GM12864 (cell line): ENCODE data around the gene DLL3.

Source experiments
- DNase-seq: peaks from one replicate; pipeline ENCODE4 v3.0.0-alpha.2; 2011; ENCODE audit warnings: low read depth
- H3K4me3 ChIP-seq: 2 replicates; pipeline ENCODE4 v1.5.1; 2011; ENCODE audit warnings: mild to moderate bottlenecking, low read depth, low read length, control low read depth
- TF ChIP-seq, protein P1 (sequence below): IDR thresholded peaks from 2 replicates; pipeline ENCODE4 v1.5.1; 2011; ENCODE audit warnings: low read depth, mild to moderate bottlenecking, moderate library complexity, low read length, control low read depth, inconsistent platforms; ENCODE audit errors: missing control alignments

DLL3 gene

DNA sequence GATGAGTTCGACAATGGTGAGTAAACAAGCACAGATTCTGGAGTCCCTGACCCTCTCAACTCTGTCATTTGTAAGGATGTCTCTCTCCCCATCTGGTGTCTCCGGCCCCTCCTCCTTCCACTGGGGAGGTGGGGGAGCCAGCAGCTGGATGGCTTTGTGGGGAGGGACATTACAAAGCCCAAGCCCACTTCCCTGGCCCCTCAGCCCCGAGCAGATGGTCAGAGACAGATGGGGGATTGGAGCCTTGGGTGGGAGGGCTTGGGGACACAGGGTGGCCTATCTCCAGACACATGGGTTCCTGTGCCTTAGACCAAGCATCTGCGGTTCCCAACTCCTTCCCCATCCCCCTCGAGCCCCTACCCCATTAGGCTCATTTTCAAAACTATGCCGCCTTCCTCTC, 15.6 kb upstream of the DLL3 start:
- no peak for DNase-seq
- H3K4me3 ChIP-seq: no peak overlapping the region
- TF ChIP-seq, protein P1, sequence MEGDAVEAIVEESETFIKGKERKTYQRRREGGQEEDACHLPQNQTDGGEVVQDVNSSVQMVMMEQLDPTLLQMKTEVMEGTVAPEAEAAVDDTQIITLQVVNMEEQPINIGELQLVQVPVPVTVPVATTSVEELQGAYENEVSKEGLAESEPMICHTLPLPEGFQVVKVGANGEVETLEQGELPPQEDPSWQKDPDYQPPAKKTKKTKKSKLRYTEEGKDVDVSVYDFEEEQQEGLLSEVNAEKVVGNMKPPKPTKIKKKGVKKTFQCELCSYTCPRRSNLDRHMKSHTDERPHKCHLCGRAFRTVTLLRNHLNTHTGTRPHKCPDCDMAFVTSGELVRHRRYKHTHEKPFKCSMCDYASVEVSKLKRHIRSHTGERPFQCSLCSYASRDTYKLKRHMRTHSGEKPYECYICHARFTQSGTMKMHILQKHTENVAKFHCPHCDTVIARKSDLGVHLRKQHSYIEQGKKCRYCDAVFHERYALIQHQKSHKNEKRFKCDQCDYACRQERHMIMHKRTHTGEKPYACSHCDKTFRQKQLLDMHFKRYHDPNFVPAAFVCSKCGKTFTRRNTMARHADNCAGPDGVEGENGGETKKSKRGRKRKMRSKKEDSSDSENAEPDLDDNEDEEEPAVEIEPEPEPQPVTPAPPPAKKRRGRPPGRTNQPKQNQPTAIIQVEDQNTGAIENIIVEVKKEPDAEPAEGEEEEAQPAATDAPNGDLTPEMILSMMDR: no peak

DNA sequence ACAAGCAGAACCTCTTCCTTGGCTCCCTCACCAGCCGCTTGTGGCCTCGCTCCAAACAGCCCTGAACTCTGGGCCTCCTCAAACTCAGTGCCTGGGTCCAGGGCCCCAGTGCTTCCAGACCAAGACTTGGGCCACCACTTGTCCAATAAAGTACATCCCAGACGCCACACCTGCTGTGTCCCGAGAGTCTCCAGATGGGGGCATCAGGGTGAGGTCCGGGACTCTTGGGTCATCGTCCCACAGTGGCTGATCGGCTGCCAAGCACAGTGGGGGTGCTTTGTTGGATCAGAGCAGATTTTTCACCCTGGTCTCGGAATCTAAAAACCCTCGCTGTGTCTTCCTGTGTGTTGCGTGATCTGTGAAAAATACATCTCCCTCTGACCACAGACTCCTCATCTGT, 9.0 kb upstream of the DLL3 start:
- TF ChIP-seq, protein P1: no peak
- no peak for DNase-seq
- no peak overlapping the region for H3K4me3 ChIP-seq

DNA sequence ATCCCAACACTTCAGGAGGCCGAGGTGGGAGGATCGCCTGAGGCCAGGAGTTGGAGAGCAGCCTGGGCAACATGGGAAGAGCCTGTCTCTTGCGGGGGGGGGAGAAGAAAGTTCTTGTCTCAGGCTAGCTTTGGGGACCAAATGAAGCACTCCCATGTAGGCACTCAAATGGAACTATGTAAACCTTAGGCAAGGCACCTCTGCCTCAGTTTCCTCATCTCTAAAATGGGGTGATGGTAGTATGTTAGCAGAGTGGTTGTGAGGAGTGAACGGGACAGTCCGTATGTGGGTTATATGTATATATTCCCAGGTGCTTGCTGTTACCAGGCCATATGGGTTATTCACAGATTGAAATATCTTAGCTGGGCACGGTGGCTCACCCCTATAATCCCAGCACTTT, 6.5 kb upstream of the DLL3 start:
- DNase-seq: no peak
- TF ChIP-seq, protein P1: no peak
- no peak overlapping the region for H3K4me3 ChIP-seq

DNA sequence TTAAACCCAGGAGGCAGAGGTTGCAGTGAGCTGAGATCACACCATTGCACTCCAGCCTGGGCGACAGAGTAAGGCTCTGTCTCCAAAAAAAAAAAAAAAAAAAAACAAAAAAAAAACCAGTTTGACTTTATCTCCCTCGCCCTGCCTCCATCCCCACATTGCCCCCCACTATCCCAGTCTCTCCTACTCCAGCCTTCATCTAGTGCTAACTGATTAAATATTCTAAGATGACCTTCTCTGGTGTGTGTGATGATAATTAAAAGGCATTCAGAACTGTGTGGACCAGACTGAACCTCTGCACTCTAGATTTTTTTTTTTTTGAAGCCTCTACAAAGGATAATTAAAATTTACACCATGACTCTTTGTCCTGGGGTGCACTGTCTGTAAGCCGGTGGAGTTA, 6.0 kb upstream of the DLL3 start:
- TF ChIP-seq, protein P1: no peak

DNA sequence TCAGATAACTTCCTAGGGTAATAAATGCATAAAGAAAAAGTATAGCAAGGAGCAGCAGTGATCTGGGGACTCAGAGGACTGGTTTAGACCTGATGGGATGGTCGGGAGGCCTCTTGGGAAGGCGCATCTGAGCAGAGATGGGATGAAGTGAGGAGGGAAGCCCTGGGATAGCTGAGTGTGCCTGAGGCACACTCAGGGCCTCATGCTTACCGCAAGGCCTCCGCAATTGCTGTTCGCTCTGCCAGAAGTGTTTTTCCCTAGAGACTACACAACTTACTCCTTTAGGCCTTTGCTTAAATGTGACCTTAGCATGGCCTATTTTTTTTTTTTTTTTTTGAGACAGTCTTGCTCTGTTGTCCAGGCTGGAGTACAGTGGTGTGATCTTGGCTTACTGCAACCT, 4.1 kb upstream of the DLL3 start:
- H3K4me3 ChIP-seq: no peak overlapping the region
- TF ChIP-seq, protein P1: no peak
- no peak for DNase-seq

More for the DNA sequence above, 6.0 kb upstream of the DLL3 start:
- H3K4me3 ChIP-seq: no peak overlapping the region
- DNase-seq: no peak

DNA sequence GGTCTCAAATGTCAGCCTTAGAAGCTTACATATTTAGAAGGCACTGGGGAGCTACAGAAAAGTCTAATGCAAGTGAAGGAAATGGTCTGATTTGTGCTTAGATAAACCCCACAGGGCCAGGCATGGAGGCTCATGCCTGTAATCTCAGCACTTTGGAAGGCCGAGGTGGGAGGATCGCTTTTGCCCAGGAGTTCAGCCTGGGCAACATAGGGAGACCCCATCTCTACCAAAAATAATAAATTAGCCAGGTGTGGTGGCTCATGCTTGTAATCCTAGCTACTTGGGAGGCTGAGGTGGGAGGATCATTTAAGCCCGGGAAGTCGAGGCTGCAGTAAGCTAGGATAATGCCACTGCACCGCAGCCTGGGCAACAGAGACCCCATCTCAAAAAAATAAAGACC, 2.7 kb upstream of the DLL3 start:
- no peak for DNase-seq
- TF ChIP-seq, protein P1: no peak

DNA sequence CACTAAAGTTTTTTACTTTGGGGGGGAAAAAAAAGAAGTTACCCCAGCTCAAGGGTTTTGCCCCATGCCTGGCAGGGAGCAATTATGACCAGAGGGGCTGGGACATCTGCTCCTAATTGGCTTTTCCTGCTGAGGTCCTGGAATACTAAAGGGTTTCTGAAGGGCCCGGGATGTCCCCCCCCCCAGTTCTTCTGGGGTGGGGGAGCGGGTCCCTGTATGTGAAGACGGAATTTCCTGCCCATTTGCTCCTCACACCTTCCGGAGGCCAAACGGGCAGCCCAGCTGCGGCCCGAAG, 1.1 kb upstream of the DLL3 start:
- DNase-seq: no peak
- TF ChIP-seq, protein P1: peak; percentile 31
- no peak overlapping the region for H3K4me3 ChIP-seq

More for the DNA sequence above, 2.7 kb upstream of the DLL3 start:
- no peak overlapping the region for H3K4me3 ChIP-seq
